HepG2 (cell line): ENCODE results near the gene USP15.

Experiments used
- ADNP ChIP-seq: sonication (generic); formaldehyde crosslinking; IDR thresholded peaks from 2 replicates; pipeline ENCODE4 v1.4.0; 2020; ENCODE audit warnings: missing genetic modification reagents
- IRF1 ChIP-seq: sonication (generic); formaldehyde crosslinking; IDR thresholded peaks from 2 replicates; pipeline ENCODE4 v1.4.0; 2020; ENCODE audit warnings: low read depth, mild to moderate bottlenecking, missing genetic modification reagents
- KLF12 ChIP-seq: sonication (generic); formaldehyde crosslinking; IDR thresholded peaks from 2 replicates; pipeline ENCODE4 v1.4.0; 2020; ENCODE audit warnings: missing genetic modification reagents, borderline replicate concordance
- MED8 ChIP-seq: sonication (generic); formaldehyde crosslinking; IDR thresholded peaks from 2 replicates; pipeline ENCODE4 v1.8.1; 2023; ENCODE audit warnings: mild to moderate bottlenecking, missing genetic modification reagents; ENCODE audit not compliant: insufficient replicate concordance
- NONO ChIP-seq, 2 experiments: fragments of 450-650 bp in 1 of 2; sonication (generic) in 1 of 2; formaldehyde crosslinking in 1 of 2; IDR thresholded peaks in 1 of 2; conservative IDR thresholded peaks in 1 of 2; 2 replicates each; pipeline versions ENCODE4 v1.6.1 to v1.8.0; 2017 to 2022; ENCODE audit warnings: mild to moderate bottlenecking in 1 of 2, missing genetic modification reagents in 1 of 2, moderate library complexity in 1 of 2
- ZFP36 ChIP-seq: fragments of 150-350 bp; IDR thresholded peaks from 2 replicates; pipeline ENCODE4 v1.6.1; 2018; ENCODE audit warnings: borderline replicate concordance, low read length, low read depth; ENCODE audit not compliant: partially characterized antibody
- ZSCAN9 ChIP-seq: IDR thresholded peaks from 2 replicates; pipeline ENCODE4 v1.6.1; 2016; ENCODE audit warnings: borderline replicate concordance
- TF ChIP-seq, protein P1 (sequence below), 2 experiments: sonication (generic) in 1 of 2; formaldehyde crosslinking in 1 of 2; IDR thresholded peaks; 2 replicates each; pipeline versions ENCODE4 v1.5.1 to v1.6.1; 2011 to 2020; ENCODE audit warnings: borderline replicate concordance in 1 of 2, low read depth in 1 of 2, low read length in 1 of 2, mild to moderate bottlenecking in 1 of 2, missing genetic modification reagents in 1 of 2, moderate library complexity in 1 of 2

DNA sequence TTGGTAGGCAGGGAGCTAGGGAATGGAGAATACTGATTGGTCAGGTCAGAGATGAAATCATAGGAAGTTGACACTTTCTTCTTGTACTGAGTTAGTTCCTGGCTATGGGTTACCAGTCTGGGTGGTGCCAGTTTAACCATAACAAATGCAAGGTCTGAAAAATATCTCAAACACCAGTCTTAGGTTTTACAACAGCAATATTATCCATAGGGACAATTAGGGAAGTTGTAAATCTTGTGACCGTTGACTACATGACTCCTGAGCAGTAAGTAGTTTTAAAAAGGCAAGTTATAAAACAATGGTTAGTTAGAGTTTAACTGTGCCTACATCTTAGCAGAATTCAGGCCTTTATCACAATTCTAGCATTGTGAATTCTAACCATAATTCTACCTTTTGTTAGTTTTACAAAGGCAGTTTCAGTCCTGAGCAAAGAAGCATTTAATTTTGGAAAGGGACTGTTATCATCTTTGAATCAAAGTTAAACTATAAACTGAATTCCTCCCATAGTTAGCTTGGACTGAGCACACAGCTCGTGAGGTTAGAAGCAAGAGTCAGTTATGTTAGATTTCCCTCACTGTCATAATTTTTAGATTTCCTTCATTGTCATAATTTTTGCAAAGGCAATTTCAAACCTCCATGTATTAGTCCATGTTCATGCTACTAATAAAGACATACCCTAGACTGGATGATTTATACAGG, 186.7 kb downstream of the USP15 start:
- TF ChIP-seq ADNP (CRISPR knock-in tag) (no peak), NONO (IDR thresholded peaks at IDR 0.05) (no peak), NONO (CRISPR knock-in tag; conservative IDR thresholded peaks at IDR 0.05) (no peak), MED8 (CRISPR knock-in tag) (no peak), KLF12 (CRISPR knock-in tag) (no peak), ZFP36 (no peak), IRF1 (CRISPR knock-in tag) (no peak), ZSCAN9 (CRISPR knock-in tag) (no peak)
- TF ChIP-seq, protein P1, sequence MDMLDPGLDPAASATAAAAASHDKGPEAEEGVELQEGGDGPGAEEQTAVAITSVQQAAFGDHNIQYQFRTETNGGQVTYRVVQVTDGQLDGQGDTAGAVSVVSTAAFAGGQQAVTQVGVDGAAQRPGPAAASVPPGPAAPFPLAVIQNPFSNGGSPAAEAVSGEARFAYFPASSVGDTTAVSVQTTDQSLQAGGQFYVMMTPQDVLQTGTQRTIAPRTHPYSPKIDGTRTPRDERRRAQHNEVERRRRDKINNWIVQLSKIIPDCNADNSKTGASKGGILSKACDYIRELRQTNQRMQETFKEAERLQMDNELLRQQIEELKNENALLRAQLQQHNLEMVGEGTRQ (IDR thresholded peaks at IDR 0.05; ENCODE audit: low read depth, low read length) = no peak
- TF ChIP-seq, protein P1 (CRISPR knock-in tag; IDR thresholded peaks at IDR 0.05; ENCODE audit: borderline replicate concordance) = no peak
